A549 (cell line): ENCODE data around the gene ANKRD29.

Source experiments
- ESRRA ChIP-seq: fragments of 150-350 bp; IDR thresholded peaks from 2 replicates; pipeline ENCODE4 v1.6.1; 2014; ENCODE audit warnings: mild to moderate bottlenecking, low read length, borderline replicate concordance
- HOXA7 ChIP-seq: fragments of 250-450 bp; sonication (Bioruptor Pico); IDR thresholded peaks from 2 replicates; pipeline ENCODE4 v1.5.0; 2020; ENCODE audit warnings: mild to moderate bottlenecking, moderate library complexity
- KDM1A ChIP-seq: fragments of 200-600 bp; sonication (generic); IDR thresholded peaks from 2 replicates; pipeline ENCODE4 v1.6.1; 2016; ENCODE audit warnings: low read depth, mild to moderate bottlenecking
- MAFK ChIP-seq: fragments of 450-650 bp; IDR thresholded peaks from 2 replicates; pipeline ENCODE4 v1.6.1; 2014; ENCODE audit not compliant: partially characterized antibody
- RAD21 ChIP-seq, 2 experiments: fragments of >200 bp in 1 of 2; sonication (Bioruptor Twin) in 1 of 2; formaldehyde crosslinking in 1 of 2; IDR thresholded peaks in 1 of 2; conservative IDR thresholded peaks in 1 of 2; 2 replicates in 1 of 2; 3 replicates in 1 of 2; pipeline ENCODE4 v1.6.1; 2012 to 2018; ENCODE audit warnings: inconsistent platforms in 1 of 2
- ZC3H11A ChIP-seq: fragments of 450-650 bp; IDR thresholded peaks from 2 replicates; pipeline ENCODE4 v1.6.1; 2014; ENCODE audit warnings: antibody characterized with exemption, mild to moderate bottlenecking
- ZFP36 ChIP-seq: fragments of 450-650 bp; IDR thresholded peaks from 2 replicates; pipeline ENCODE4 v1.6.1; 2014; ENCODE audit warnings: borderline replicate concordance; ENCODE audit not compliant: partially characterized antibody
- ZSCAN20 ChIP-seq: fragments of 250-450 bp; sonication (Bioruptor Pico); IDR thresholded peaks from 2 replicates; pipeline ENCODE4 v1.8.0; 2022; ENCODE audit warnings: mild to moderate bottlenecking, moderate library complexity
- TF ChIP-seq, protein P1 (sequence below): IDR thresholded peaks from 2 replicates; pipeline ENCODE4 v1.6.1; 2012
- TF ChIP-seq, protein P2 (sequence below): fragments of >200 bp; sonication (Bioruptor Twin); formaldehyde crosslinking; IDR thresholded peaks from 3 replicates; pipeline ENCODE4 v1.5.1; 2016
- TF ChIP-seq, protein P3 (sequence below): fragments of 150-350 bp; IDR thresholded peaks from 2 replicates; pipeline ENCODE4 v1.6.1; 2014; ENCODE audit warnings: low read depth, mild to moderate bottlenecking, low read length

DNA sequence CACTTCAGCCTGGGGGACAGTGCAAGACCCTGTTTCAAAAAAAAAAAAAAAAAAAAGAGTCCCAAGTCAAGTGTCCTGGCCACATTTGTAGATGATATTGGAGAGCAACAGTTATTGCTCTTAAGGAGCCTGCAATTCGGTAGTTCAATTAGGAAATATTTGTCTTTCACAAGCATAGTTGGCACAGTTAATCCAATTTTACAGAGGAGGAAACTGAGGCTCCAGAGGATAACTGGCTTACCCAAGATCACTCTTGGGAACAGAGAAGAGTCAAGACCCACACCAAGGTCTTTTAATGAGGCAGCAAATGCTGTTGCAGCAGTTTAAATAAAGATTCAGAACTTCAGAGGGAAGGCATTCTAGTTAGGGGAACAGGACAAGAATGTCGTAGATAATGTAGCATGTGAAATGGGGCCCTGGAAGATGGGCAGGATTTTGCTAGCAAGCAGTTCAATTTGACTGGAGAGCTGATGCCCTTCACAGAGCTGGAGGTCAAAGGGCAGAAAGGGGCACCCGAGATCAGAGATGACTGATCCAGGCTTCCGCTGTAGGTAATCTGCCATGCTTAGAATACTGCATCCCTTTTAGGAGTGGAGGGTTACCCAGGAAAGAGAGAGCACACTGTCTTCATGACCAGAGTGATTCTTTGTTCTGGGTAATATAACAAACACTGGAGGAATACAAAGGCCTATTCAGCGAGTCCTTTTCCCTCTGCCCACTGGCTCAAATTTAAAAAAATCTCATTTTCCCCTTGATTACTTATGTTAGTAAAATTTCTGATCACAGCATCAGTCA is 79.4 kb downstream of the ANKRD29 start:
- TF ChIP-seq, protein P1, sequence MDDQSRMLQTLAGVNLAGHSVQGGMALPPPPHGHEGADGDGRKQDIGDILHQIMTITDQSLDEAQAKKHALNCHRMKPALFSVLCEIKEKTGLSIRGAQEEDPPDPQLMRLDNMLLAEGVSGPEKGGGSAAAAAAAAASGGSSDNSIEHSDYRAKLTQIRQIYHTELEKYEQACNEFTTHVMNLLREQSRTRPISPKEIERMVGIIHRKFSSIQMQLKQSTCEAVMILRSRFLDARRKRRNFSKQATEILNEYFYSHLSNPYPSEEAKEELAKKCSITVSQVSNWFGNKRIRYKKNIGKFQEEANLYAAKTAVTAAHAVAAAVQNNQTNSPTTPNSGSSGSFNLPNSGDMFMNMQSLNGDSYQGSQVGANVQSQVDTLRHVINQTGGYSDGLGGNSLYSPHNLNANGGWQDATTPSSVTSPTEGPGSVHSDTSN, result no peak
- TF ChIP-seq, protein P2, sequence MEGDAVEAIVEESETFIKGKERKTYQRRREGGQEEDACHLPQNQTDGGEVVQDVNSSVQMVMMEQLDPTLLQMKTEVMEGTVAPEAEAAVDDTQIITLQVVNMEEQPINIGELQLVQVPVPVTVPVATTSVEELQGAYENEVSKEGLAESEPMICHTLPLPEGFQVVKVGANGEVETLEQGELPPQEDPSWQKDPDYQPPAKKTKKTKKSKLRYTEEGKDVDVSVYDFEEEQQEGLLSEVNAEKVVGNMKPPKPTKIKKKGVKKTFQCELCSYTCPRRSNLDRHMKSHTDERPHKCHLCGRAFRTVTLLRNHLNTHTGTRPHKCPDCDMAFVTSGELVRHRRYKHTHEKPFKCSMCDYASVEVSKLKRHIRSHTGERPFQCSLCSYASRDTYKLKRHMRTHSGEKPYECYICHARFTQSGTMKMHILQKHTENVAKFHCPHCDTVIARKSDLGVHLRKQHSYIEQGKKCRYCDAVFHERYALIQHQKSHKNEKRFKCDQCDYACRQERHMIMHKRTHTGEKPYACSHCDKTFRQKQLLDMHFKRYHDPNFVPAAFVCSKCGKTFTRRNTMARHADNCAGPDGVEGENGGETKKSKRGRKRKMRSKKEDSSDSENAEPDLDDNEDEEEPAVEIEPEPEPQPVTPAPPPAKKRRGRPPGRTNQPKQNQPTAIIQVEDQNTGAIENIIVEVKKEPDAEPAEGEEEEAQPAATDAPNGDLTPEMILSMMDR, result no peak
- TF ChIP-seq ZFP36 (no peak), MAFK (no peak), ZSCAN20 (CRISPR knock-in tag) (no peak), KDM1A (no peak), RAD21 (conservative IDR thresholded peaks at IDR 0.05 in 1 of 2, IDR thresholded peaks at IDR 0.05 in 1 of 2) (no peak), ZC3H11A (no peak), HOXA7 (no peak), ESRRA (no peak)
- TF ChIP-seq, protein P3, sequence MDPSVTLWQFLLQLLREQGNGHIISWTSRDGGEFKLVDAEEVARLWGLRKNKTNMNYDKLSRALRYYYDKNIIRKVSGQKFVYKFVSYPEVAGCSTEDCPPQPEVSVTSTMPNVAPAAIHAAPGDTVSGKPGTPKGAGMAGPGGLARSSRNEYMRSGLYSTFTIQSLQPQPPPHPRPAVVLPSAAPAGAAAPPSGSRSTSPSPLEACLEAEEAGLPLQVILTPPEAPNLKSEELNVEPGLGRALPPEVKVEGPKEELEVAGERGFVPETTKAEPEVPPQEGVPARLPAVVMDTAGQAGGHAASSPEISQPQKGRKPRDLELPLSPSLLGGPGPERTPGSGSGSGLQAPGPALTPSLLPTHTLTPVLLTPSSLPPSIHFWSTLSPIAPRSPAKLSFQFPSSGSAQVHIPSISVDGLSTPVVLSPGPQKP, result no peak
